Testis (tissue), 3 donors: ENCODE measurements around the gene TELO2. TPM values are rescaled to one million over a fixed set of nuclear protein-coding genes. Genes with fewer than 3 reads are reported as not detected.

ENCODE experiments used
- DNase-seq: peaks from one replicate; pipeline ENCODE4 v3.0.0-alpha.2; 2019
- H3K27ac ChIP-seq, 2 donors: fragments of 200-600 bp; sonication (generic); one replicate each; pipeline ENCODE4 v1.5.1; 2019
- H3K27me3 ChIP-seq: fragments of 200-600 bp; sonication (generic); one replicate; pipeline ENCODE4 v1.5.1; 2019
- H3K36me3 ChIP-seq: fragments of 200-600 bp; sonication (generic); one replicate; pipeline ENCODE4 v1.5.1; 2017; ENCODE audit warnings: low read depth; ENCODE audit errors: missing control alignments
- H3K4me1 ChIP-seq: fragments of 200-600 bp; sonication (generic); one replicate; pipeline ENCODE4 v1.5.1; 2019
- H3K4me3 ChIP-seq, 2 donors: fragments of 200-600 bp; sonication (generic); one replicate each; pipeline ENCODE4 v1.5.1; 2017 to 2019
- H3K9me3 ChIP-seq: fragments of 200-600 bp; sonication (generic); one replicate; pipeline ENCODE4 v1.5.1; 2017
- POLR2A ChIP-seq: fragments of 450-650 bp; IDR thresholded peaks from one replicate; pipeline ENCODE4 v1.6.1; 2017; ENCODE audit warnings: antibody characterized with exemption, mild to moderate bottlenecking, moderate library complexity
- WGBS, 2 donors: methylation state at CpG; one replicate each; pipeline ENCODE4 v1.1.5; 2018; 5-methylcytosine and 5-hydroxymethylcytosine counted together
- intact Hi-C: fragments of 100-400 bp; cut with DNase I; formaldehyde crosslinking; loops from one replicate; pipeline ENCODE4 v1.15.1; 2023; ENCODE audit warnings: low total_unique reads
- polyA plus RNA-seq: library from polyadenylated mRNA; stranded (reverse); fragments of 350-450 nt; fragmentation: Illumina TruSeq; extraction: RNeasy Lipid Tissue Mini Kit (QIAGEN cat#74804); gene quantifications from one replicate; pipeline ENCODE4 v1.2.3, GENCODE V29; 2014; ENCODE audit warnings: low read depth, low replicate concordance; ENCODE audit not compliant: insufficient read depth
- total RNA-seq, 2 donors: library from RNA; depleted of rRNA; stranded (reverse); fragments of >200 nt; gene quantifications; one replicate each; pipeline ENCODE4 v1.2.3, GENCODE V29; 2016
- TF ChIP-seq, protein P1 (sequence below), 3 experiments: fragments of 450-650 bp in 2 of 3; fragments of 200-600 bp in 1 of 3; sonication (generic) in 1 of 3; IDR thresholded peaks; one replicate each; pipeline ENCODE4 v1.5.1; 2016 to 2019; ENCODE audit warnings: antibody characterized with exemption in 3 of 3, mild to moderate bottlenecking in 2 of 3, moderate library complexity in 1 of 3

The TELO2 gene
- total and polyA plus RNA-seq, 3 donors from 2014 or later: 25.7 to 46.0 (median 45.2) TPM

DNA sequence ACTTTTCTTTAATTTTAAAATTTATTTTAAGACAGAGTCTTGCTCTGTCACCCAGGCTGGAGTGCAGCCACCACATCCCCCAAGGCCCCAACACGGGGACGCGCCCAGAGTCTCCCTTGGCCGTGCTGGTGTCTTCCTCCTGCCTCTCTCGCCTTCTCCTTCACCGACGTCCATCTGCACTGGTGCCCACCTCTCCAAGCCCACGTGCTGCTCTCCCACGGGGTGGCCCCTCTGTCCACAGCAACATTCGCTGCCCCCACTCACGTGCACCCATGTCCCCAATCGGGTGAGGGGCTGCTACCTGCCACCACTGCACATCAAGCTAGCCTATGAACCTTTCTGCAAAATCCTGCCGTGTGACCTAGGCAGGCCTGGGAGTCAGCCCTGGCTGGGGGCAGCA, 43.4 kb downstream of the TELO2 start:
- Histone ChIP-seq H3K27ac (no peak overlapping the region), H3K4me1 (peaks cover 28% of the 10 kb centered on the region), H3K4me3 (no peak overlapping the region), H3K36me3 (no peaks in the 10 kb centered on the region), H3K27me3 (no peaks in the 10 kb centered on the region), H3K9me3 (no peaks in the 10 kb centered on the region)
- TF ChIP-seq, protein P1, sequence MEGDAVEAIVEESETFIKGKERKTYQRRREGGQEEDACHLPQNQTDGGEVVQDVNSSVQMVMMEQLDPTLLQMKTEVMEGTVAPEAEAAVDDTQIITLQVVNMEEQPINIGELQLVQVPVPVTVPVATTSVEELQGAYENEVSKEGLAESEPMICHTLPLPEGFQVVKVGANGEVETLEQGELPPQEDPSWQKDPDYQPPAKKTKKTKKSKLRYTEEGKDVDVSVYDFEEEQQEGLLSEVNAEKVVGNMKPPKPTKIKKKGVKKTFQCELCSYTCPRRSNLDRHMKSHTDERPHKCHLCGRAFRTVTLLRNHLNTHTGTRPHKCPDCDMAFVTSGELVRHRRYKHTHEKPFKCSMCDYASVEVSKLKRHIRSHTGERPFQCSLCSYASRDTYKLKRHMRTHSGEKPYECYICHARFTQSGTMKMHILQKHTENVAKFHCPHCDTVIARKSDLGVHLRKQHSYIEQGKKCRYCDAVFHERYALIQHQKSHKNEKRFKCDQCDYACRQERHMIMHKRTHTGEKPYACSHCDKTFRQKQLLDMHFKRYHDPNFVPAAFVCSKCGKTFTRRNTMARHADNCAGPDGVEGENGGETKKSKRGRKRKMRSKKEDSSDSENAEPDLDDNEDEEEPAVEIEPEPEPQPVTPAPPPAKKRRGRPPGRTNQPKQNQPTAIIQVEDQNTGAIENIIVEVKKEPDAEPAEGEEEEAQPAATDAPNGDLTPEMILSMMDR (IDR thresholded peaks at IDR 0.05): no peak
- TF ChIP-seq POLR2A: no peak
- WGBS, 2 donors: 74 to 80% methylated on average over 13 of the region's 13 CpGs
- no peak for DNase-seq
- intact Hi-C loops: loop anchor here (10.0 kb wide), 1 partner anchor 78 kb away; the partner anchor contains the start of genes CRAMP1 and IFT140

GRCh38 chr16:1537138-1537577, 44.0 kb downstream of the TELO2 start:
- Histone ChIP-seq H3K27me3 (no peaks in the 10 kb centered on the region), H3K27ac (peak overlapping the region in 1 of 2 donors; percentile 56), H3K9me3 (no peaks in the 10 kb centered on the region), H3K36me3 (no peaks in the 10 kb centered on the region), H3K4me3 (no peak overlapping the region), H3K4me1 (peaks cover 23% of the 10 kb centered on the region)
- TF ChIP-seq, protein P1 (IDR thresholded peaks at IDR 0.05): no peak
- no peak for TF ChIP-seq POLR2A
- WGBS, 2 donors: 77 to 82% methylated on average over 20 to 27 of the region's 27 CpGs
- intact Hi-C loops: loop anchor here (10.0 kb wide), 1 partner anchor 78 kb away; the partner anchor contains the start of genes CRAMP1 and IFT140
- no peak for DNase-seq

- 75 to 83% methylated on average over 14 to 24 of the region's 26 CpGs for WGBS, 2 donors
- H3K4me1 ChIP-seq: peaks cover 16% of the 10 kb centered on the region
- H3K27me3 ChIP-seq: no peaks in the 10 kb centered on the region
- H3K9me3 ChIP-seq: no peaks in the 10 kb centered on the region
- TF ChIP-seq, protein P1 (IDR thresholded peaks at IDR 0.05): no peak
- no peak for TF ChIP-seq POLR2A
- no peak overlapping the region for H3K4me3 ChIP-seq
- intact Hi-C loops: loop anchor here (10.0 kb wide), 1 partner anchor 77 kb away; the partner anchor contains the start of genes CRAMP1 and IFT140
- H3K36me3 ChIP-seq: no peaks in the 10 kb centered on the region
- DNase-seq: no peak
- H3K27ac ChIP-seq: no peak overlapping the region
Observed at GRCh38 chr16:1537763-1538289, 44.7 kb downstream of the TELO2 start.

DNA sequence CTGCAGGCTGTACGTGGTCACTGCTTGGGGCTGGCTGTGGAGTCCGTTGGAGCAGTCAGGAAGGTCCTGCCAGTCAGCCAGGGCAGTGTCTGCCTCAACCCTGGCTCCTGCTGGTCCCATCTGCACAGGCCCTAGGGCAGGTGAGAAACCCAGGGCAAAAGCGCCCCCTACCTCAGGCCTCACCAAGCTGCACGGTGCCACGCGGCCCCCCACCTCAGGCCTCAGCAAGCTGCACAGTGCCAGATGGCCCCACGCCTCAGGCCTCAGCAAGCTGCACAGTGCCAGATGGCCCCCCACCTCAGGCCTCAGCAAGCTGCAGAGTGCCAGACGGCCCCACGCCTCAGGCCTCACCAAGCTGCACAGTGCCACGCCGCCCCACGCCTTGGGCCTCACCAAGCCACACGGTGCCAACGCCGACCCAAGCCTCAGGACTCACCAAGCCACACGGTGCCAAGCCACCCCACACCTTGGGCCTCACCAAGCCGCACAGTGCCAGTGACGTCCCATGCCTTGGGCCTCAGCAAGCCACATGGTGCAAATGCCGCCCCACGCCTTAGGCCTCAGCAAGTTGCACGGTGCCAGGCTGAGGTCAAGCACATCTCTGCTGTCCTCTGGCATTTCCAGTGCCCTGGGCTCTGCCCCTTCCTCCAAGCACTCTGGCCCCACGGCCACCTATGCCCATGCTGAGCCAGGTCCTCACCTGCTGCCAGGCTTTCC, 45.8 kb downstream of the TELO2 start:
- intact Hi-C loops: loop anchor here (10.0 kb wide), 1 partner anchor 76 kb away; the partner anchor contains the start of genes CRAMP1 and IFT140
- Histone ChIP-seq H3K4me3 (no peak overlapping the region), H3K4me1 (peaks cover 10% of the 10 kb centered on the region)

More for the DNA sequence above, 45.8 kb downstream of the TELO2 start:
- TF ChIP-seq, protein P1 (IDR thresholded peaks at IDR 0.05): no peak
- no peak for TF ChIP-seq POLR2A
- no peak for DNase-seq
- Histone ChIP-seq H3K9me3 (no peaks in the 10 kb centered on the region), H3K27me3 (no peaks in the 10 kb centered on the region), H3K27ac (no peak overlapping the region), H3K36me3 (no peaks in the 10 kb centered on the region)
- 85 to 90% methylated on average over 14 to 22 of the region's 22 CpGs for WGBS, 2 donors
